HG03097 (cell line): ENCODE measurements around the gene NME4.
"Not testable (repeated sequence)": the region's sequence is repeated elsewhere in the genome, so short reads cannot be mapped to it uniquely, and the experiment has no call there.

Source experiments
- ATAC-seq: cut with Tn5 transposase; IDR thresholded peaks from one replicate; pipeline ENCODE4 v1.9.1; 2021; ENCODE audit not compliant: unreplicated experiment, low FRiP score

NME4 gene

DNA sequence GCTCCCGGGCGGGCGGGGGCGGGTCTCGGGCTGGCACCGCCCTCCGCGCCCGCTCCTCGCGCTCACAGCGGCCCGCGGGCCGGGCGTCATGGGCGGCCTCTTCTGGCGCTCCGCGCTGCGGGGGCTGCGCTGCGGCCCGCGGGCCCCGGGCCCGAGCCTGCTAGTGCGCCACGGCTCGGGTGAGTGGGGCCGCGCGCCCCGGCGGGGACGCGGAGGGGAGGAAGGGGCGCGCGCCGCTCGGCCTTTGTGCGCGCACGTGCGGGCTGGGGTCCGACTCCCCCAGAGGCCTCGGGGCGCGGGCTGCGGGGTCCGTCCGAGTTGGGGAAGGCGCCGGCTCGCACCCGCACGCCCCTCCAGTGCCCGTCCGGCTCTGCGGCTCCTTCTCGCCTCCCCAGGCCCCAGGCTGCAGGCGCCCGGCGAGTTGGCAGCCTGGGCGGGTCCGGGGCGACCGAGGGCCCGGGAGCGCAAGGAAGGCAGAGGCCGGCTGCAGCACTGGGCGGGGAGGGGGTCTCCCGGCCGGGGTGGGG is at the start of gene NME4:
Gene NME4, plus strand, starts transcription at position 65 of the 527 bp plus-strand sequence. Its CDS starts 24 bp downstream, at position 89.
- no peak for ATAC-seq

DNA sequence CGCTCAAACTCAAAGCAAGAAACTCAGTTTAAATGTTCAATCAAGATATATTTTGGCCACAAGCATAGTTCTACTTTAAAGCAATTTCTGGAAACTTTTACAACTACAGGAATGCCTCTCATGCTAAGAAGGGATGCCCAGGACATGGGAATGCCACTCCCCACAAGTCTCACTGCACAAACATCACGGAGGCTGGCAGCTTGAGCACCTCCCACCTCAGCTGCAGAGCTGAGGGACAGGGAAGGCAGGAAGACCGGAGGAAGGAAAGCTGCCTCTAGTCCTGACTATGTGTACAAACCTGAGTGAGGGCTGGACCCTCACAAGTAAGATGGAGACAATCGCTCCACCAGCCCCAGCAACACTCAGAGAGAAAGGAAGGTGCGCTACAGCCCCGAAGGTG is 49.8 kb upstream of the NME4 start:
- ATAC-seq = no peak

DNA sequence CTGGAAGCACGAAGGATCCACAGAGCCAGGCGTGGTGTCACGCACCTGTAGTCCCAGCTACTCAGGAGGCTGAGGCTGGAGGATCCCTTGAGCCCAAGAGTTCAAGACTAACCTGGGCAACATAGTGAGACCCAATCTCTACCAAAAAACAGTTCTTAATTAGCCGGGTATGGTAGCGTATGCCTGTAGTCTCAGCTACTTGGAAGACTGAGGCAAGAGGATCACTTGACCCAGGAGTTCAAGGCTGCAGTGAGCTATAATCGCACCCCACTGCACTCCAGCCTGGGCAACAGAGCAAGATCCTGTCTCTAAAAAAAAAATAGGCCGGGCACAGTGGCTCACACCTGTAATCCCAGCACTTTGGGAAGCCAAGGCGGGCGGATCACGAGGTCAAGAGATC is 48.5 kb upstream of the NME4 start:
- ATAC-seq = not testable (repeated sequence)

DNA sequence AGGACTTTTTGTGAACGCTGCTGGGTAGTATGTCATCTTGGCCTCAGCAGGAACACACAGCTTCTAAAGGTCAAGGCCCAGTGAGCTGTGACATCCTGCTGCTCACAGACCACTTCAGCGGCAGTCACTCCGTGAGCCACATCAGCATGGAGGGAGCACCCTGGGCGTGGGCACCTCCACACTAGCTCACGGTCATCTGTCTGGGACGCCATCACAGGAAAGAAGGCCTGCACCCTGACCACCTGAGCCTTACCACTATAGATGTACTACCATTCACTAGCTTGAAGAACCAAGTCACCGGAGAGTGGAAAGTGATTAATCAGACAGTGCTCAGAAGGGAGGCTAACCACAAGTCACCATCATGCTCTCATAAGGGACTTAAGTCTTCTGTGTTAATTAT is 47.8 kb upstream of the NME4 start:
- ATAC-seq = peak; percentile 22

DNA sequence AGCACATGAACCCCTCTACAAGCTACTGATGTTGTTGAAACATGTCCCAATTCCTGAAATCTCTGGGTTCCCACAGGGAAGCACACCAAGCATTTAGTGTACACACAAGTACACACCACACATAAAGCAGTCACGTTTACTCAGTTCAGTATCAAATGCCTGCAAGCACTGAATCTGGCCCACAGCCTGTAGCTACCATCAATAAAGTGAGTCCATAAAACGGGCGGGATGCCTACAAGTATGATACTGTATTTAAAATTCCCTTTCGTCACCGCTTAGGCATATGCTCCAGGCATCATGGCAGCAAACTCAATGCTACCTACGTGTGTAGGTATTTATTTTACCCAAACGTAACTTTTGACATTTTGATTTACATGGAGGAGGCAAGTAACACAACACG is 46.8 kb upstream of the NME4 start:
- no peak for ATAC-seq

DNA sequence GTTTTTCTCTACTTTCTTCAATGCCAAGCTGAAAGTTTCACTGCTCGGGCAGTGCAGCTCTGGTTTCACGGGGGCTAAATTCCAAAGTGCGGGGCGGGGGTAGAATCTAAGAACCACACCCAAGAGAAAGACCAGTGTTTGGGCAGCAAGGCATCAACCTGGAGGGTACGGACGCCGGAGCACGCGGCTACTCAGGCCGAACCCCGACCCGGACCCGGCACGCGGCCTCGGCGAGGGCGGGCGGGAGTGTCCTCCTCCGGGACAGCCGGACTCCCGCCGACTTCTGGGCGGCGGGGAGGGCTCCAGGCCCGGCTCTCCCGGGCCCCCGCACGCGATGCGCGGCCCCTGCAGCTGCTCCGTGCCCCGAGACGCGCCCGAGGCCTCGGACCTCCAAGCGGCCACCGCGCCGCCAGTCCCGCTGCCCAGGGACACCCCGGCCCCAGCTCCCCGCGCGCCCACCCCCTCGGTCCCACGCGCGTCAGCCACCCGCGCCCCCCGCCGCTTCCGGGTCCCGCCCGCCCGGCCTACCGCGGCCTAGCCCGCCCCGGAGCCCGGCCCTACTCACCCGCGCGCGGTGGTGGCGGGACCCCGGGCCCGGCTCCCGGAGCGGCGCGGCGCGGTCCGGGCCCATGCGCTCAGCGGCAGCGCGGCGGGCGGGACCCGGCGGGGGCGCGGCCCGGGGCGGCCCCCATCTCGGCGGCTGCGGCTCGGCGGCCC is 45.0 kb upstream of the NME4 start:
- ATAC-seq = peak; percentile 16

DNA sequence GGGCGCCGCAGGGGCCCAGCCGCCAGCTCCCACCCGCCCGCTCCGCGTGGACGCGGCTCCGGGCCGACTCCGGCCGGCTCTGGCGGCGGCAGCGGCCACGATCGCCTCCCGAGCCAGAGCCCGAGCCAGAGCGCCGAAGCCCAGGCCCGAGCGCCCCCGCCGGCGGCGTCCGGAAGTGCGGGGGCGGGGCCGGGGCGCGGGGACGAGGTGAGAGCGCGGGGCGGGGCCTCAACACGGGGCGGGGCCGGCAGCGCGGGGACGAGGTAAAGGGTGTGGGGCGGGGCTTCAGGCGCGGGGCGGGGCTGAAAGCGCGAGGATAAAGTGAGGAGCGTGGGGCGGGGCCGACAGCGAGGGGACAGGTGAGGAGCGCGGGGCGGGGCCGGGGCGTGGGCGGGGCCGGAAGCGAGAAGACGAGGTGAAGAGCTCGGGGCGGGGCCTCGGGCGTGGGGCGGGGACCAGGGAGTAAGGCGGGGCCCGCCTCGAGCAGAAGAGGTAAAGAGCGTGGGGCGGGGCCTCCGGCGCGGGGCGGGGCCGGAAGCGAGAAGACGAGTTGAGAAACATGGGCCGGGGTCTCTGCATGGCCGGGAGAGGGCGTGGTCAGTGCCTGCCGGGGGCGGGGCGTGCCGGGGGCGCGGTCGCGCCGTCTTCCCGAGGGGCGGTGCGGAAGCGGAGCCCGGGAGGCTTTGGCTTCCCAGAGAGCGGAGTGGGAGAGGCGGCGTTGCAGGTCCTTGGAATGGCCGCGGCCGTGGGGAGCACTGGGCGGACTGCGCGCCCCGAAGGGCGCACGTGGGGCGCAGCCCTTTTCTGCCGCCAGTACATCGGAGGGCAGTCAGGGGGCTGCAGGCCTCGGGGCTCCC is 44.2 kb upstream of the NME4 start, which contains the start of gene AXIN1:
Gene AXIN1, minus strand, starts transcription at position 177 of the 857 bp plus-strand sequence. CDS start 5,698 bp downstream, outside the sequence.
- ATAC-seq = peak; percentile 50

DNA sequence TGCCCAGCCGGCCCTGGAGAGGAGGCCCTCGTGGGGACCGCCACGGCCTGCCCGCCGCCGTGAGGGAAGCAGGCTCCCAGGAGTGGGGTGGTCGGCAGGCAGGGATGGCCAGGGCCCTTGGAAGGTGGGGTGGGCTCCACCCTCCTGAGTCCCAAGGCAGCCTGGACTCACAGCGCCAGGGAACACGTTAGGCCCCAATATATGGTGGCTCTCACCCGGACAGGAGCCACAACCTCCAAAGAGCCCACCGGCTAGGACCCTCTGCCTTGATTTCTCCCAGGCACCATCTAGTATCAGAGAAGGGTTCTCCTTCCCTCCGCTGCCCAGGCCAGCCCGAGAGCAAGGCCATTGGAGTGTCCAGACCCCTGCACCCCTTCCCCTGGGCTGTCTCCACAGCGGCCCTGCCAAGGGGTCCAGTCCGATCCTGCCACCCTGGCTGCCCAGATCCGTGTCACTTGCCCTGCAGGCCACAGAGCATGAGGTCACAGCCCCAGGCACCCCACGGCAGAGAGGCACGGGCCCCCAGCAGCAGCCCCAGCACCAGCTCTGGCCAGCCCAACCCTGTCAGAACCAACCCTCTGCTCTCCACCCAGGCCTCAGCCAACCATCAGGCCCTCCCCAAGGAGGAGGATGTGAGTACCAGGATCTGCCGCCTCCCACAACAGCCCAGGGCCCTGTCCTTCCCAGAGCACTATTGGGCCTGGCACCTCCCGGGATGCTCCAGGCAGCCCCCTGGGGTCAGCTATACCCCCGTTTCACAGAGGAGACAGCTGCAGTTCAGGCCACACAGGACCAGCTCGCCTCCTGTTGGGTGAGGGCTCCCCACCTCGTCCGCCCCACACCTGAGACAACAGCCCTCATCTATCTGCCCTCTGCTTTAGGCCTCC is 43.4 kb upstream of the NME4 start:
- ATAC-seq = no peak

DNA sequence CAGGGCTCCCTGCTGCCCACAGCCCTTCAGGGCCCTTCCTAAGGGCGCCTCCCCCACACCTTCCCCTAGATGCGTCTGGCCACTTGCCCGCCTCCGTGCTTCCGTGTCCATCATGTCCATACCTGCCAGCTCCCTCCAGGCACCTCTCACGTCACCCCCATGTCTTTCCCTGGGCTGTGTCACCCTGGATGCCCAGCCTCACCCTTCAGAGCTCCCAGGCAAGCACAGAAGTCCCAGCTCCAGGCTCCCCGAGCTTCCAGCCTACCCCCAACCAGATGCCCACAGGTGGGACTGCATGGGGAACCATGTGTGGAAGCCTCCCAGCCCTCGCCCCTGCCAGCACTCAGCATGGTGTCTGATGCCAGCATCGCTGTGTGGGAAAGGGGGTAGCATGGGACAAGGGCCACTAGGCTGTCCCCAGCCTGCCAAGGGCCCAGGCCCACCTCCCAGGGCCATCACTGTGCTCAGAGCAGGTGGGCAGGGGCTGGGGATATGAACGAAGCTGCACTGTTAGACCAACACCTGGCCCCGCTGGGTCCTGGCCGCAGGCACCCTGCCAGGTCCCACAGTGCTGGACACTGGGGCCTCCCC is 42.6 kb upstream of the NME4 start:
- ATAC-seq = no peak

DNA sequence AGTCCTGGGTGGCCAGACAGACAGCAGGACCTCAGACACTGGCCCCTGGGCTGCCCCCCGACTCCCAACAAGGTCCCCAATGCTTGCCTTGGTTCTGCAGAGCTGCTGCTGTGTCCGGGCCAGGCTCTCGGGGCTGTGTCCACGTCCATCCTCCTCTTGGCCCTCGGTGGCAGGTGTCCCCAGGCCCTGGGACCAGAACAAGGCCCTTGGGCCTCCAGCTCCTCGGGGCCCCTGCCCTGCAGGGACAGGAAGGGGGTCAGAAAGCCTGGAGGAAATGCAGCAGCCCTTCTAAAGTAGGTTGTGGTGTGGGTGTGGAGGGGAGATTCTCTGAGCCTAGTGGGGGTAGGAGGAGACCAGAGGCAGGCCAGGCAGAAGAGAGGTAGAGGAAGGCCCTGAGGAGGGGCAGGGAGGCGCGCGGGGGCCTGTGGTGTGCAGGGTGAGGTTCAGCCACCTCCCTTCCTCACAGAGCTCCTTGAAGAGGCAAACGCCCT is 42.0 kb upstream of the NME4 start:
- no peak for ATAC-seq

DNA sequence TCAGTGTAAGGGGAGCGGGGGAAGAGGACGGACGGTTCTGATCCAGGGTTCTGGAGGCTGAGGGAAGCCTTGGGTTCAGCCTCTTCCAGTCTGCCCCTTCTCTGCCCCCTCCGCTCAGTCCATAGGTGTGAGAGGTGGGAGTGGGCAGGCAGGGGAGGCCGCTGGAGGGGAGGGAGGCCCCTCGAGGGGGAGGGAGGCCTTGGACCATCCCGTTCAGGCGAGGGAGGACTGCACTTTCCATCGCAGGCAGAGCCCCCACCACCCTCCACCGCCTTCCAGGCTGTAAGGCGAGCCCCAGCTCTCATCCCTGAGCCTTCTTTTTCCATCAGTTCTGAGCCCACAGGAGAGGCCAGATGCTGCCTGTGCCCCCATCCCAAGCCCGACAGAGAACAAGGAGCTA is 40.3 kb upstream of the NME4 start:
- no peak for ATAC-seq

DNA sequence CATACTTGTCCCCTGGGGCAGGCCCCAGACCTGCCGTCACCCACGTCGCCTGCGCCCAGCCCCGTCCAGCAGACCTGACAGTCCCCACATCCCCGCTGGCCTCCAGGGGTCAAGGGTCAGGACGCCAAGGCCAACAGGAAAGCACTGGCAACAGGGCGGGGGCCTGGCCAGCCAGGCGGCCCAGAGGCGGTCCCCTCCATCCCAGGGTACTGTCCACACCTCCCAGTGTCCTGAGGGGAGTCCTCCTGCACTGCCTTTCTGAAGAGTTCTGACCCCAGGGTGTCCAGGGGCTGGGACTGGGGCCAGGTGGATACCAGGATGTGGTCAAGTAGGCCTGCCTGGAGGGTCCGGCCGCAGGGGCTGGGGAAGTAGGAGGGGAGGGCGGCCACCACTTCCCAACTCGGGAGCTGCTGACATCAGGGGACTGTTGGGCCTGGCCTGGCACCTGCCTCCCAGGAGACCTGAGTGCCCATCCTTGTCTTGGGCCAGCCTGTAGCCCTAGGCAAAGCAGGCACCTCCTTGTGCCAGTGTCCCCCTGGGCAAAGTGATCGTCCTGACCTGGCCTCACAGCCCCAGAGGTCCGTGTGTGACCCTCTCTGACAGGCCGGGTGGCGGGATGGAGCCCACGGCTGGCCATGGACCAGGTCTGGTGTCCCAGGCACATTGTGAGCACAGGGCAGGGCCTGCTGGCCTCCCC is 37.8 kb upstream of the NME4 start:
- no peak for ATAC-seq

DNA sequence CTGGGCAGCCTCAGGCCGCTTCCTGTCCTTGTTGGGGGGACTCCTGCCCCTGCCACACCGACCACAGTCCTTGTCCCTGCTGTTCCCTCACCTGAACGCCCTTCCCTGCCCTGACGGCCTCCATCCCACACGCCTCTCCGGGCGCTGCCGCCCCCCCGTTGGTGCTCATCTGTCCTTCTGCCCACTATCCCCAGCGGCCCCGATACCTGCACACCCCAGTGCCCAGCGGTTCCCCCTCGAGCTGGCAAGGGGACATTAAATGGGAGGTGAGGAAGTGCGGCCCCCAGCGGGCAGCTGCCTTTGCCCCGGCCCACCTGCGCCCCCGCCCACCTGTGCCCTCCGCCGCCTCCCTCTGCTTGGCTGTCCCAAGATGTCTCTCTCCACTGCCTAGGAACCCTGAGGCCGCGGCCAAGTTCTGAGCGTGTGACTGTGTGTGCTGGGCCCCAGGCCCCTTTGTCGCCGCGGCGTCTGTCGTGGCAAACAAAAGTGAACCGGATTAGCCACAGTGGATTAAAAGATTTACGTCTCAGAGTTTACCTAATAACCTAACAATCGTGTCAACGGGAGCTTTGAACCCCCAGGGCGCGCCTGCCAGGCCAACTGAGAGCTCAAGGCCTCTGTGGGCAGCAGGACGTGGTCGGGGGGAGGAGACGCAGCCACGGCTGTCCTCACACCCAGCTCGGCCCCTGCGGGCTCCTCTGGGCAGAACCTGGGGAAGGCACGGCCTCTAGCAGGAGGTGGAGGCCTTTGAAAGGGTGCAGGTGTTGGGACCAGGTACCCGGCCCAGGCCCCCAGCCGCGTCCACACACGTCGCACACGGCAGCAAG is 36.9 kb upstream of the NME4 start:
- ATAC-seq = no peak

DNA sequence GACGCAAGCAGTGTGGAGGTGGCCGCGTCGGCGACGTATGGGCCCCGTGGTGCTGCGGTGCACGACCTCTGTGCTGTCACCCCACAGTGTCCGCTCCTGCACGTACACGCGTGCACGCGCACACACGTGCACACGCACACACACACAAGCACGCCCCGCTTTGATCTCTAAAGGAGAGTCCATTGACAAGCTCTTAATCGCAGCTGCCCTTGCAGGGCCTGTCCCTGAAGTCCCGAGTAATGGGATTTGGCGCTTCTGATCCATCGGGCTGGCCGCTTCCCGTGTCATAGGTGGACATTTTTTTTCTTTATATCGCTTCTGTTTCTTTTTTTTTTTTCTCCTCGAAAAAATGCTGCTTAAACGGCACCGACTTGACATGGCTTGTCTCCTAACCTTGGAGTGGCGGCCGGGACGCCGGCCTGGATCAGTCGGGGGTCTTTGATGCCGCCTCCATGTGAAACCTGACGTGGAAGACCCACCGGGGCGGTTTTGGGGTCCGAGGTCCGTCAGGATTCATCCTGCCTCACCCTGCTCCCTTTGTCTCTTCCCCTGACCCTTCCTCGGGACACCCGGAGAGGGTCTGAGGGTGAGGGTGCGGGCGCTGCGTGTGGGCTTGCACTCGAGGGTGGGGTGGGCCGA is 36.2 kb upstream of the NME4 start:
- ATAC-seq = no peak

DNA sequence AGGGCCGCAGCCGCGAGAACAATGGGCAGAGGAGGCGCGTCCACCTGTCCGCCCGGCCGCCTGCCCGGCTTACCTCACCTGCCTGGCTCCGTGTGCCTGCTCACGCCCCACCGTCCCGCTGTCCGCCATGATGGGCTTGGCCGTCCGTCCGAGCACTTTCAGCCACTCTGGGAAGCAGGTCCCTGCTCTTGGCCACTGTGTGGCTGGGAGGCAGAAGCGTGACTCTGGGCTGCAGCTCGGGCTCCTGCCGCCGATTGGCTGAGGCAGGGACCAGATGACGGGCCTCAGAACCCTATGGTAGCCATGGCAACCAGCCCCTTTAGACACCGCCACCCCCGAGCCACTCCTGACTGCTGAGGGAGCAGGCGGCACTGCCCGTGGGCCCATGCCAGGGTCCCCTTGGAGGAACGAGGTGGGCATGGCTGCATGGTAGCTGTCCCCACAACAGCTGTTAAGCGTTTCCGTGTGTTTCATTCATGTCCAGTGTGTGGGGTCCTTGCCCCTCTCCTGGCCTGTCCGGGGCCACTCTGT is 35.6 kb upstream of the NME4 start:
- ATAC-seq = no peak

DNA sequence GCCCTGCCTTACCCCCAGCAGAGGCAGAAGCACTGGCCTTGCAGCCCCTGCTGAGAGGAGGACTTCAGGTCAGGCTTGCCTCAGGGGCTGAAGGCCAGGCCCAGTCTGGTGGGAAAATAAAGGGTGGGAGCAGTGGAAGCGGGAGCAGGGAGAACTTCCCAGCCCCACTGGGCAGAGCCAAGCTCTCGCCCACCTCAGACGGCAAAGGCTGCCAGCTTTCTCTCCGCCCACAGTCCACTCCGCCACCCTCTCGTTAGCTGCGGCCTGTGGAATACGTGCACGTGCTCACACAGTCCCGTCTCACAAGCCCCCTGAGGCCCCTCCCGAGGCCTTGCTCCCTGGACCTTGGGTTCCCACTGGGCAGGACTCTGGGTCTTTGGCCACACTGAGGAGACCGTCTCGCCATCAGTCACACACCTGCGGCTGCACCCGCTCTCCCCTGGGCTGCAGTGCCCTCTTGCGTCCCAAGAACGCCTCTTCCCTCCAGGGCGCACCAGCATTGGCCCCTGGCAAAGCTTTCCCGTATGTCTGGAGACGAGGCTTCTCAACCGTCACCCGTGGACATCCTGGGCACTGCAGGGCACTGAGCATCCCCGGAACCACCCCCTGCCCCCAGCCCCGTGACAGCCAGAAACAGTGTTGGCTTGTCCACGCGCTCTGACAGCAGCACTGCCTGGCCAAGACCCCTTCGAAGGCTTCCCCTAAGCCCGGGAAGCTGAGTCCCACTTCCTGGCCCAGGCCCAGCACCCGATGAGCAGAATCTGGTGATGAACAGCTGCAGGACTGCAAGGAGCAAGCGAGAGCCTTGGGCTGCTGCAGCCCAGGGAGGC is 34.9 kb upstream of the NME4 start:
- ATAC-seq = no peak

DNA sequence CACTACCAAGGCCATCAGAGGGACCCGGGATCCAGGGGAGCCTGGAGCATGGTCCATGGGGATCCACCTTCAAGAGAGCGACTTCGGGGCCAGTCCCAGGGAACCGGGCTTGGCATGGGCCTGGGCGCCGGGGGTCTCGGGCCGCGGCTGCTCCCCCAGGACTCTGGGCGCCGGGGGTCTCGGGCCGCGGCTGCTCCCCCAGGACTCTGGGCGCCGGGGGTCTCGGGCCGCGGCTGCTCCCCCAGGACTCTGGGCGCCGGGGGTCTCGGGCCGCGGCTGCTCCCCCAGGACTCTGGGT is 34.3 kb upstream of the NME4 start:
- not testable (repeated sequence) for ATAC-seq
